Kidney tubule cell (primary cell): ENCODE data around the gene PLA2G4A.

Experiments
- DNase-seq: peaks from one replicate; pipeline ENCODE4 v3.0.0-alpha.2; 2018; ENCODE audit warnings: low spot score

Gene PLA2G4A

DNA sequence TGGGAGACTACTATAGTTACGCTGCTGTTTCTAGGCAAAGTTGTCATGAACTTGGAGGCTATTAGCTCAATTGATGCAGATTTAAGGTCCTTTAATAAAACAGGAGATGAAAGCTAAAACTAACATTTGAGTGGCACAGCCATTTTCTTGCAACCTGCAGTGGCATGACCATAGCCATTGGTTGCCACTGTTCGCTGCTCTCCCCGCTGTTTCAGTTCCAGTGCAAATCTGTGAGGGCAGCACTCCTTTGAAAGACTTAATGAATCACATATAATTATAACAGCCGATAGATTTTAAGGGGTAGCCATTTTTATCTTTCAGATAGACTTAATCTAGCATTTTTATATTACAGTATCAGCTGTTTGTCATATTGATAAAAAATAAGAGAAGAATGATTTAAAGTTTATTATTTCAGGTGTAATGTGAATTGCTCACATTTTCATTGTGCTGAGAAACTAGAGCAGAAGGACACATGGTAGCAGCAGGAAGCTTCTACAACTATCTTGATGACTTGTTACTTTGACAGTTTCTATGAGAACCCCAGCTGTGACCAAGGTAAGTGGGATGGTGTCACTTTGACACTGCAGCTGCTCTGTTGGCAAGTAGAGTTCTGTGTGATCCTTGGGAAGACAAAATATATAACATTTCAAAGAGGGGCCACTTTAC, 203.7 kb downstream of the PLA2G4A start:
- DNase-seq = no peak

DNA sequence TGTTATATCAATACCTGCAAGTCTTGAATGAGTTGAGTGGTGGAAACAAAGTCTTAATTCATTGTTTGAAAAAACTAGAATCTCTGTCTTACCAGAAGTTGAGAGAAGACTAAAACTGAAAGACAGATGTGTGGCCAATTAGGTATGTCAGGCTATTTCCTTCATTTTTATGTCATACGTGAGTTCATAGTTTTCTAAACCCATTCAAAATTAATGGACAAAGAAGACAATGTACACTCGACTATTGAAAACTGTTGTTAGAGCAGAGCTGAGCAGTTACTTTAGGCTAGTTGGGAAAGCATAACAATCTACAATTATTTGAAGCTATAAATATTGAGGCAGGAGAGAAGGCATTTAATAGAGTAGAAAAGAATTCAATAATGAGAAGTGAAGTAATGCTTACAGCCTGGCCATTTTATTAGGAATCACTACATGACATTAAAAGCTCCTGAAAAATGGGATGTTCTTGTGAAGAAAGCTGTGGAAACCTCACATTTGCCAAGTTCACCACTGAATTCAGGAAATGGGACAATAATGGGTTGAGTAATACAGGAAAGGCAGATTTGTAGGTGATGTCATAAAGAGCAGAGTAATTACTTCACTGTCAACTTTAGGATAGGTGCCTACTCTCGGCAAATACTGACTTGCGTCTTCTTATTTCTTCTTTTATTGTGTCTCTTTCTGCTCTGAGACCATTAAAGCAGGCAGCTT, 204.4 kb downstream of the PLA2G4A start:
- DNase-seq = no peak

DNA sequence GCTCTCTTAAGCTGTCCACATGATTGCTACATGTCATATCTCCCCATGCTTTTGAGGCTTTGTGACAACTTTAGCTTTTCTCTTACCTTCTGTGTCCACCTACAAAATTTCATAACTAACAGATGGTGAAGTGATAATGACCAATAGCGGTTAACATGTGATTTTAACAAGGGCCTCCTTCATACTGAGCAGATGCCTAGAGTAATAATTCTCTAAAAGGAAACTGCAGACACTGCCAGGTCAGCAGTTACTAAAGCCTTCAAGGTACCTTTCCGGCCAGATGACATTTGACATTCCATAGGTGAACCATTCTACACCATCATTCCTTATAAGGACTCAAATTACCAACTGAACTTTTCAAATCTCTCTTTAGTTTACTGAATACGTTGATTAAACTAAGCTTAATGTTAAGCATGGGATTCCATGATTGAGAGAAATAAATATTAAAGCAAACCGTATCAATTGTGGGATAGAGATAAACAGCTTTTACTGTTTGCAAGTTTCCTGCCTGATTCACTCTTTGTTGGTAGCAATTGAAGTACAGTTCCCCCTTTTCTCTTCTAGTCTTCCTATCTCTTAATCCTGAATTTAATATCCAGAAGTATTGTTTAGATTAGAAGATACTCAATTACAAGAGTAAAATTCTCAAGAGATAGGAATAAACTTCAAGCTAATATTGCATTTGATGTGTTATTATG, 205.1 kb downstream of the PLA2G4A start:
- no peak for DNase-seq

DNA sequence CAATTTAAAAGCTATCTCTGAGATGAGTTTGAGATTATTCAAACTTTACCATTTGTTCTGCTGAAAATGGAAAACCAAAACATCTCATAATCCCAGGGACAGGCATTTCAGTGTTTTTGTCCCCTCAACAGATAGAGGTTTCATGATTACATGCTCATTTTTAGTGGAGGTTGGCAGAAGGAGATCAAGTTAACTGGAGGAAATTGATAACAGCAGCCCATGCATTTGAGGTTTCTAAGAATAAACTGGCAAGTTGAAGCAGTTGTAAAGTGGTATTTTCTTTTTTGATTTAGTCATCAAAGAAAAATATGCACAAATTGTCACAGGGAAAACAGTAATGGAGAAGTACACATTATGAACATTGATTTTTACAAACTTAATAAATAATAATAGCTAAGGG, 205.8 kb downstream of the PLA2G4A start:
- no peak for DNase-seq

- no peak for DNase-seq
Observed at GRCh38 chr1:187037973-187038553, 209.3 kb downstream of the PLA2G4A start.
